ENCODE measurements around the gene SESN1.

Gene SESN1

GRCh38 chr6:109058620-109059019 is 36.0 kb downstream of the SESN1 start:
- DNase-seq = no peak

- DNase-seq = no peak
Observed at GRCh38 chr6:109056661-109057060, 38.0 kb downstream of the SESN1 start.

- DNase-seq = no peak
Observed at GRCh38 chr6:109055771-109056235, 38.8 kb downstream of the SESN1 start.

- DNase-seq = no peak
Observed at GRCh38 chr6:109053336-109053735, 41.3 kb downstream of the SESN1 start.

GRCh38 chr6:109052852-109053251 is 41.8 kb downstream of the SESN1 start:
- no peak for DNase-seq

GRCh38 chr6:109052018-109052651 is 42.5 kb downstream of the SESN1 start:
- DNase-seq = no peak

GRCh38 chr6:109051301-109052017 is 43.2 kb downstream of the SESN1 start:
- DNase-seq = no peak

- DNase-seq = no peak
Observed at GRCh38 chr6:109050447-109051102, 44.1 kb downstream of the SESN1 start.

GRCh38 chr6:109050012-109050411 is 44.6 kb downstream of the SESN1 start:
- no peak for DNase-seq

GRCh38 chr6:109048670-109049415 is 45.8 kb downstream of the SESN1 start:
- no peak for DNase-seq

GRCh38 chr6:109048176-109048575 is 46.5 kb downstream of the SESN1 start:
- no peak for DNase-seq

- no peak for DNase-seq
Observed at GRCh38 chr6:109045493-109045892, 49.2 kb downstream of the SESN1 start.

- DNase-seq = no peak
Observed at GRCh38 chr6:109039795-109040194, 54.9 kb downstream of the SESN1 start.

- no peak for DNase-seq
Observed at GRCh38 chr6:109038837-109039398, 55.7 kb downstream of the SESN1 start.

GRCh38 chr6:109036574-109037294 is 57.9 kb downstream of the SESN1 start:
- DNase-seq = no peak

- no peak for DNase-seq
Observed at GRCh38 chr6:109034526-109034925, 60.1 kb downstream of the SESN1 start.

- no peak for DNase-seq
Observed at GRCh38 chr6:109033655-109034054, 61.0 kb downstream of the SESN1 start.

GRCh38 chr6:109031416-109031815 is 63.2 kb downstream of the SESN1 start:
- no peak for DNase-seq

- no peak for DNase-seq
Observed at GRCh38 chr6:109029313-109029712, 65.3 kb downstream of the SESN1 start.

- DNase-seq = no peak
Observed at GRCh38 chr6:109028439-109028838, 66.2 kb downstream of the SESN1 start.

- DNase-seq = no peak
Observed at GRCh38 chr6:109027964-109028363, 66.7 kb downstream of the SESN1 start.

GRCh38 chr6:109025639-109026038 is 69.0 kb downstream of the SESN1 start:
- no peak for DNase-seq
